Activated CD4-positive, alpha-beta T cell treated with anti-CD3 and anti-CD28 coated beads, Interleukin-2, amount 10 ng/mL, durations not matched to agents 24 days and 14 days (primary cell): ENCODE measurements around the gene PKNOX2. TPM values are rescaled to one million over a fixed set of nuclear protein-coding genes. Genes with fewer than 3 reads are reported as not detected.

Experiments
- DNase-seq: peaks from one replicate; pipeline ENCODE4 v3.0.0; 2022
- H3K27ac Mint-ChIP-seq: one replicate; pipeline ENCODE4 v1.8.0; 2022; ENCODE audit warnings: mild to moderate bottlenecking, mixed read lengths
- H3K27me3 Mint-ChIP-seq: one replicate; pipeline ENCODE4 v1.8.0; 2022; ENCODE audit warnings: mixed read lengths
- H3K36me3 Mint-ChIP-seq: one replicate; pipeline ENCODE4 v1.8.0; 2022; ENCODE audit warnings: low read depth, mild to moderate bottlenecking, mixed read lengths
- H3K4me1 Mint-ChIP-seq: one replicate; pipeline ENCODE4 v1.8.0; 2021; ENCODE audit warnings: mixed read lengths
- H3K4me3 Mint-ChIP-seq: one replicate; pipeline ENCODE4 v1.8.0; 2022; ENCODE audit warnings: mild to moderate bottlenecking, moderate library complexity, mixed read lengths
- H3K9me3 Mint-ChIP-seq: one replicate; pipeline ENCODE4 v1.8.0; 2021; ENCODE audit warnings: mixed read lengths
- intact Hi-C: fragments of 100-400 bp; cut with micrococcal nuclease; formaldehyde crosslinking; loops from one replicate; pipeline ENCODE4 v1.15.1; 2023
- total RNA-seq: library from RNA; stranded (reverse); gene quantifications from 2 replicates; pipeline ENCODE4 v1.2.3, GENCODE V29; 2022

The PKNOX2 gene
- total RNA-seq, 1 donor from 2014 or later, result not detected

GRCh38 chr11:125431009-125431408 lies 266.5 kb downstream of the PKNOX2 start:
- Mint-ChIP-seq H3K27ac (no peak overlapping the region), H3K9me3 (no peaks in the 10 kb centered on the region), H3K4me3 (no peak overlapping the region), H3K27me3 (peaks cover 16% of the 10 kb centered on the region), H3K36me3 (no peaks in the 10 kb centered on the region), H3K4me1 (no peaks in the 10 kb centered on the region)
- no peak for DNase-seq
- intact Hi-C loops, result no loop called here

- intact Hi-C loops, result no loop called here
- Mint-ChIP-seq H3K4me3 (no peak overlapping the region), H3K36me3 (no peaks in the 10 kb centered on the region), H3K9me3 (no peaks in the 10 kb centered on the region), H3K27ac (no peak overlapping the region), H3K27me3 (peaks cover 14% of the 10 kb centered on the region), H3K4me1 (no peaks in the 10 kb centered on the region)
- DNase-seq, result no peak
Observed at GRCh38 chr11:125431481-125431880, 266.9 kb downstream of the PKNOX2 start.

- Mint-ChIP-seq H3K27ac (no peak overlapping the region), H3K36me3 (no peaks in the 10 kb centered on the region), H3K9me3 (no peaks in the 10 kb centered on the region), H3K4me3 (no peak overlapping the region), H3K27me3 (peaks cover 13% of the 10 kb centered on the region), H3K4me1 (no peaks in the 10 kb centered on the region)
- DNase-seq, result no peak
- intact Hi-C loops, result no loop called here
Observed at GRCh38 chr11:125433454-125434121, 269.0 kb downstream of the PKNOX2 start.

- Mint-ChIP-seq H3K4me3 (no peak overlapping the region), H3K36me3 (no peaks in the 10 kb centered on the region), H3K27me3 (peaks cover 19% of the 10 kb centered on the region), H3K27ac (no peak overlapping the region), H3K9me3 (no peaks in the 10 kb centered on the region), H3K4me1 (no peaks in the 10 kb centered on the region)
- intact Hi-C loops, result no loop called here
- no peak for DNase-seq
Observed at GRCh38 chr11:125435461-125436238, 271.1 kb downstream of the PKNOX2 start.

GRCh38 chr11:125441648-125442410 lies 277.3 kb downstream of the PKNOX2 start:
- intact Hi-C loops, result no loop called here
- H3K4me1 Mint-ChIP-seq, result no peaks in the 10 kb centered on the region

GRCh38 chr11:125442946-125443345 lies 278.4 kb downstream of the PKNOX2 start:
- intact Hi-C loops, result no loop called here
- DNase-seq, result no peak
- Mint-ChIP-seq H3K27ac (no peak overlapping the region), H3K4me3 (no peak overlapping the region), H3K36me3 (no peaks in the 10 kb centered on the region), H3K9me3 (no peaks in the 10 kb centered on the region), H3K4me1 (no peaks in the 10 kb centered on the region), H3K27me3 (peaks cover 17% of the 10 kb centered on the region)

More at GRCh38 chr11:125441648-125442410, 277.3 kb downstream of the PKNOX2 start:
- Mint-ChIP-seq H3K9me3 (no peaks in the 10 kb centered on the region), H3K4me3 (no peak overlapping the region), H3K36me3 (no peaks in the 10 kb centered on the region), H3K27ac (no peak overlapping the region), H3K27me3 (peaks cover 20% of the 10 kb centered on the region)
- no peak for DNase-seq

- no peak overlapping the region for H3K4me3 Mint-ChIP-seq
- no peaks in the 10 kb centered on the region for H3K36me3 Mint-ChIP-seq
Observed at GRCh38 chr11:125443767-125444311, 279.3 kb downstream of the PKNOX2 start.

GRCh38 chr11:125445731-125446130 lies 281.2 kb downstream of the PKNOX2 start:
- H3K4me3 Mint-ChIP-seq, result no peak overlapping the region
- no peaks in the 10 kb centered on the region for H3K4me1 Mint-ChIP-seq

More at GRCh38 chr11:125443767-125444311, 279.3 kb downstream of the PKNOX2 start:
- H3K4me1 Mint-ChIP-seq, result no peaks in the 10 kb centered on the region
- no peak overlapping the region for H3K27ac Mint-ChIP-seq
- intact Hi-C loops, result no loop called here
- no peak for DNase-seq
- H3K9me3 Mint-ChIP-seq, result no peaks in the 10 kb centered on the region
- H3K27me3 Mint-ChIP-seq, result peaks cover 17% of the 10 kb centered on the region

GRCh38 chr11:125446279-125446678 lies 281.7 kb downstream of the PKNOX2 start:
- Mint-ChIP-seq H3K9me3 (no peaks in the 10 kb centered on the region), H3K36me3 (no peaks in the 10 kb centered on the region), H3K4me3 (no peak overlapping the region), H3K4me1 (no peaks in the 10 kb centered on the region), H3K27me3 (peaks cover 7% of the 10 kb centered on the region), H3K27ac (no peak overlapping the region)
- intact Hi-C loops, result no loop called here
- DNase-seq, result no peak

More at GRCh38 chr11:125445731-125446130, 281.2 kb downstream of the PKNOX2 start:
- Mint-ChIP-seq H3K36me3 (no peaks in the 10 kb centered on the region), H3K27me3 (peaks cover 12% of the 10 kb centered on the region), H3K9me3 (no peaks in the 10 kb centered on the region), H3K27ac (no peak overlapping the region)
- no peak for DNase-seq
- intact Hi-C loops, result no loop called here

GRCh38 chr11:125447721-125448120 lies 283.2 kb downstream of the PKNOX2 start:
- Mint-ChIP-seq H3K27me3 (peaks cover 1% of the 10 kb centered on the region), H3K4me3 (no peak overlapping the region), H3K27ac (no peak overlapping the region), H3K36me3 (no peaks in the 10 kb centered on the region), H3K4me1 (no peaks in the 10 kb centered on the region), H3K9me3 (no peaks in the 10 kb centered on the region)
- intact Hi-C loops, result no loop called here
- no peak for DNase-seq

- no peak overlapping the region for H3K27ac Mint-ChIP-seq
- intact Hi-C loops, result no loop called here
- H3K36me3 Mint-ChIP-seq, result no peaks in the 10 kb centered on the region
- no peak for DNase-seq
- H3K4me1 Mint-ChIP-seq, result no peaks in the 10 kb centered on the region
- H3K9me3 Mint-ChIP-seq, result no peaks in the 10 kb centered on the region
- peaks cover 1% of the 10 kb centered on the region for H3K27me3 Mint-ChIP-seq
- H3K4me3 Mint-ChIP-seq, result no peak overlapping the region
Observed at GRCh38 chr11:125448136-125448535, 283.6 kb downstream of the PKNOX2 start.

GRCh38 chr11:125449565-125449964 lies 285.0 kb downstream of the PKNOX2 start:
- intact Hi-C loops, result no loop called here
- Mint-ChIP-seq H3K27ac (no peak overlapping the region), H3K27me3 (peaks cover 1% of the 10 kb centered on the region), H3K36me3 (no peaks in the 10 kb centered on the region), H3K4me3 (no peak overlapping the region), H3K9me3 (no peaks in the 10 kb centered on the region), H3K4me1 (no peaks in the 10 kb centered on the region)
- no peak for DNase-seq

- intact Hi-C loops, result no loop called here
- Mint-ChIP-seq H3K27me3 (peaks cover 1% of the 10 kb centered on the region), H3K36me3 (no peaks in the 10 kb centered on the region), H3K27ac (peak overlapping the region; percentile 25), H3K4me1 (no peaks in the 10 kb centered on the region), H3K9me3 (no peaks in the 10 kb centered on the region), H3K4me3 (no peak overlapping the region)
- DNase-seq, result peak; percentile 66
Observed at GRCh38 chr11:125451400-125452124, 287.0 kb downstream of the PKNOX2 start.
